ENCODE measurements around the gene NRCAM.

DNA sequence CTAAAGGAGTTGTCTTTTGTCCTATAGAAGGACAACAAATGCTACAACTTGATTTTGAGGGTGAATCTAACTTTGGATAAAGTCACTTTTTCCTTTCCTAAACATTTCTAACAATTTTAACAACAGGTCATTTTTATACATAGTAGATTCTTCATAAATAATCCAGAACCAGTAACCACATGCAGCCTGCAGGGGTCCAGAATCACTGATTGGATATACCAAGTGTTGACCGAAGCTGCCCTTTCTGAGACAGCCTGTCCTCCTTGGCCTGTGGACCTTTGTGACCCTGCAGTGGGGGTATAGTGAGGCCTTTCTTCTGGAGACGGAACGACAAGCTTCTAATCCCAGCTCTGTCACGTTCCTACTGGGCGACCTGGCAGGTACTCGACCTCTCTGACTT, 291.3 kb downstream of the NRCAM start:
- no peak for TF ChIP-seq CTCF (conservative IDR thresholded peaks at IDR 0.05)
- TF ChIP-seq EZH2 (IDR thresholded peaks at IDR 0.05; ENCODE audit: low read depth): no peak

Data from PC-9 (cell line).